ENCODE results near the gene SCAMP5.

DNA sequence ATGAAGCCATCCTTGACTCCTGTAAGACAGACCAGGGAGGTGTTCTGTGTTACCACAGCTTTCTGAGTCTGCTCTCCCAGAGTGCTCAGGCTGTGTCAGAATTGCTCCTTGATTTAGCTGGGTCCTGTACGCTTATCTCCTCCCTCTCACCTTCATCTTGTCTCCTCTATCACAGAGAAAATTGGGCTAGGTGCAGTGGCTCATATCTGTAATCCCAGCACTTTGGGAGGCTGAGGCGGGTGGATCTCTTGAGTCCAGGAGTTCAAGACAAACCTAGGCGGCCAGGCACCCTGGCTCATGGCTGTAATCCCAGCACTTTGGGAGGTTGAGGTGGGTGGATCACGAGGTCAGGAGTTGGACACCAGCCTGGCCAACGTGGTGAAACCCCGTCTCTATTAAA lies 5.9 kb downstream of the SCAMP5 start:
- TF ChIP-seq CTCF (conservative IDR thresholded peaks at IDR 0.05) (no peak), EZH2 (IDR thresholded peaks at IDR 0.05; ENCODE audit: low read depth) (no peak)
